Mucosa of gallbladder (tissue), 1 donor: ENCODE measurements around the gene GNL2. TPM values are rescaled to one million over a fixed set of nuclear protein-coding genes. Genes with fewer than 3 reads are reported as not detected.
"Not testable (repeated sequence)": the region's sequence is repeated elsewhere in the genome, so short reads cannot be mapped to it uniquely, and the experiment has no call there.

Experiments used
- DNase-seq: peaks from one replicate; pipeline ENCODE4 v3.0.0-alpha.2; 2020; ENCODE audit warnings: low spot score
- total RNA-seq: library from RNA; stranded (reverse); gene quantifications from one replicate; pipeline ENCODE4 v1.2.1, GENCODE V29; 2021
- donor health status: DM: no; HTN: no; CAD: no.

GNL2 gene
- total RNA-seq, 1 donor from 2014 or later = 25.6 TPM

DNA sequence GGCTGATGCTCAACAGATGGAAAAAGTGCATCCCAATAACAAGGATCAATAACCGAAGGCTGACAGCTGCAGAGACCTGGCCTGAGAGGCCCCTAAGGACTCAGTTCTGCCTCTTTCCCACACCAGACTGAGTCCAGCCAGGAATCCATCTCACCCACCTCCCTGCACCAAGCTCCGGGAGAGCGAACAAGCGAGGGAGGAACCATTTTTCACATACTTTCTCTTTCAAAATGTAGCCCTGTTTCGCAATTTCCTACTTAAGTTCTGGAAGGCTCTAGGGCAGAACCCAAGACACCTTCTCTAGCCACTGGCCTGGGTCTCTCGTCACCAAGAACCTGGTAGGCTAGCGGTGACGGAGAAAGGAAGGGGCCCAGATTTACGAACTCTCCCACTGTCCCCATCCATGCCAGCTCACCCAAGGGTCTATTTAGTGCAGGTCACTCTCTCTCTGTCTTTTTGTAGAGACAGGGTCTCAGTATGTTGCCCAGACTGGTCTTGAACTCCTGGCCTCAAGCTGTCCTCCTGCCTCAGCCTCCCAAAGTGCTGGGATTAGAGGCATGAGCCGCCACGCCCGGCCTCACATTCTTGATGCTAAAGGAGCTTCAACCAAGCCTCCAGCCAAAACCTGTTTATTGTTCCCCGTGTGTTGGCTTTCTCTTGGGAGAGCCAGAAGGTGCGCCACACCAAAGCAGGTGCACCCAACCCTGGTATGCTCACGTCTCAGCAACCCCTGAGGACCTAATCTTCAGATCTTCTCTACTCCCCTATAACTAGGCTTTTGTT, 10.9 kb upstream of the GNL2 start:
- DNase-seq = peak; percentile 16

DNA sequence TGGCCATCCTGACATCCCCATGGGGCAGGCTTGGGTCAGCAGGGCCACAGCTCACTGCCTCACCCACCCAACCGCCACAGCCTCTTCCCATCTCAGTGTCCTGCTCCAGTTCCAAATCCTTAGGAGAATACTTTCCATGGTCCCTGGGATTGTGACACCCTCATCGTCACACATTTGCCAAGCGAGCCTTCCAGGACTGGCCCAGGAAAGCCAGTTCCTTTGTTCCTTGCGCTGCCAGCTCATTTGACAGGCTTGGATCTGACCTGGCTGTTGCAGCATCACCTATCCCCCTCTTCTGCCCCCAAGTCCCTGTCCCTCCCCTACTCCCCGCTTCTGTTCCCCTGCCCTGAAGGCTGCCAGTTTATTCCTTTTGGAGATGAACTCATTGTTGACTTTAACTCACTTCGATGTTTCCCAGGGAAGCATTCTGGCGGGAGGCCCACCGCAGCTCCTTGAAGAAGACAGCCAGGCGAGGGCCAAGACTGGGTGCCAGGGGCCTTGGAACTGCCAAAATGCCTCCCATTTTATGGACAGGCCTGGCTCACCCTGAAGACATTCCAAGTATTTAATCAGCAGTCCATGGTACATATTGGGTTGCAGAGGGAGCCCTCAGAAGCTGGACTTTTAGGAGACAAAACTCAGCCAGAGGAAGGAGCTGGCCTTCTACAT, 10.2 kb upstream of the GNL2 start:
- DNase-seq = peak; percentile 41

DNA sequence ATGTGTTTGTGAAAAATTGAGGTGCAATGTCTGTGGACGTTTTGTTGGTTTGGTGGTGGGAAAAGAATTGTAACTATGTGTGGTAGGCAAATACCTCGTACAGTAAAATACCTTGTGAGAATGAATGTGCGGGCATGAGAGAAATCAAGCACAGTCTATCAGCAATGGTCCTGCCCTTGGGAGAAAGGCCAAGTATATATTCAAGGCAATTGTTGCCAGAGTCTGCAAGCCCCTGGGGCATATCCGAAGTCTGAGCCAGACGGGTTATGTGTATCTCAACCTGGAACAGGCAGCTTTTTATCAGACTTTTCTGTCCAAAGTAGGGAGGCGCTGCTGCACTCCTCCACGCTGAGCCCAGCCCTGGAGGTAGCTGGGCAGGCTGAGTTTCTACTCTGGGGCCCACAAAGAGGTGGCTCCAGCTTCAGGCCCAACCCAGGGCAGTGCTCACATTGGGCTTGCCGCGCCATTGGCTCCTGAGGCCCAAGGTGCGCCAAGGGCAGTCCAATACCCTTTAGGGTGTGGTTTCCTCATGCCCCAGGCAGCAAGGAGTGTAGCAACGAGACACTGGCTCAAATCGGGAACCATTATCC, 9.4 kb upstream of the GNL2 start:
- DNase-seq = no peak

DNA sequence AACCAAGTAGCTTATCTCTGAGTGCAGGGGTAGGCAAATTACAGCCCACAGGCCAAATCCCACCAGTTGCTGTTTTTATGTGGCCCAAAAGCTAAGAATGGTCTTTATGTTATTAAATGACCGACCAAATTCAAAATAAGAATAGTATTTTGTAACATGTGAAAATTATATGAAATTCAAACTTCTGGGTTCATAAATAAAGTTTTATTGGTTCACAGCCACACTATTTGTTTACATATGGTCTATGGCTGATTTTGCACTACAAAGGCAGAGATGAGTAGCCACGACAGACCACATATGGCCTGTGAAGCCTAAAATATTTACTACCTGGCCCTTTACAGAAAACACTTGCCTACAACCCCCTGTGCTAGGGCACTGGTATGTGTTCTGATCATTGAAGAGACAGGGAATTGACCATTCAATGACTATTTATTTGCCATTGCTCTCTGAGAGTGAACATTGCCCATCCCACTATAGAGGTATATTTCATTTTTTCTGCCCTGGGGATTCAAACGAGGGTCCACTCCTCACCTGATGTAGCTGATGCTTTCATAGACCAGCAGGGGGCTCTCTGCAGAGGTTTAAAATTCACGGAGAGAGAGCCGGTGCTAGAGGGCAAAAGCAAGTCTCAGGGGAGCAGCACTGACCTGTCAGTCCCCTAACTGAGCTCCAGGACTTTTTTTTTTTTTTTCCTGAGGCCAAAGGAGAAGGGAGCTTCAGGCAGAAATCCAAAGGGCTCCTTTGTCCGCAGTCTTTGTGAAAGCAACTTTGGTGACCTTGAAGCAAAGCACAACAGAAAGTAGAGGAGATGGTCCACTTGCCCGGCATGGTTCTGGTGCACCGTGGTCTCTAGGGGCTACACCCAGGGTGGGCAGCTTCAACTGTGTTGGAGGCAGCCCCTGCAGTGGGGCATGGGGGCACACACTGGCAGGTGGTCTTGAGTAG, 7.3 kb upstream of the GNL2 start:
- DNase-seq = peak; percentile 18

DNA sequence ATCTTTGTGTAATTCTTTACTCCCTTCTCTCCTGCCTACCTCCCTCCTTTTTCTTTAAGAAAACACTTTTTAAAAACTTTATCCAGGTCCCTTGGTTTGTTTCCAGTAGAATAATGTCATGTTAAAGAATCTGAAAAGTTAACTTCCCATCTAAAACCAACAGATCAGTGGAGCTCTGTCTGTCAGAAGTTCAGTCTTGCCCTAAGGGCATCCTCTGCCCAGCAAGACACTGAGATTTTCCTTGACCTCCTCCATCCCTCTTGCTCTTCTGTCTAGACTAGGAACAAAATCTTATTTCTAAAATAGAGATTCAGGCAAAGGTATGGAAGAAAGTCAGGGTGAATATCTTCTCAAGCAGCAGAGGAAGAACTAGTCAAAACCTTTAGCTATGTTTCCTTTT, 5.7 kb upstream of the GNL2 start:
- DNase-seq = no peak

DNA sequence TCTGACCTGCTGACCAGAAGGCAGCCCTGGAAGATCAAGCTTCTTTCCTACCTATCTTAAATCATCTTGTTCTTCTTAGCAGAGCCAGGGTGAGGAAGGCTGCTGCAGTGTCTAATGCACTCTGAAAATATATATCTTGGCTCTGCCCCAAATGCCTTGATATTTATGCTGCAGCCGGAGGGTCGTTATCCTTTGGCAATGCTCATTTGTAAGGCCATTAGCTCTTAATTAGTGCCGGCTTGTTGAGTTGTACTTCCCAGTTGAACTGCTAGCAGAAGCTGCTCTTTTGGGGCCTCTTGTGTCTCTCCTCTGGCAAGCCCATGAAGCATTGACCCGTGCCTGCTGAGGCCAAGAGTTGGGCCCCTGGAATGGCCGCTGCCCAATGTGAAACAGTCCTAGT, 4.2 kb upstream of the GNL2 start:
- no peak for DNase-seq

DNA sequence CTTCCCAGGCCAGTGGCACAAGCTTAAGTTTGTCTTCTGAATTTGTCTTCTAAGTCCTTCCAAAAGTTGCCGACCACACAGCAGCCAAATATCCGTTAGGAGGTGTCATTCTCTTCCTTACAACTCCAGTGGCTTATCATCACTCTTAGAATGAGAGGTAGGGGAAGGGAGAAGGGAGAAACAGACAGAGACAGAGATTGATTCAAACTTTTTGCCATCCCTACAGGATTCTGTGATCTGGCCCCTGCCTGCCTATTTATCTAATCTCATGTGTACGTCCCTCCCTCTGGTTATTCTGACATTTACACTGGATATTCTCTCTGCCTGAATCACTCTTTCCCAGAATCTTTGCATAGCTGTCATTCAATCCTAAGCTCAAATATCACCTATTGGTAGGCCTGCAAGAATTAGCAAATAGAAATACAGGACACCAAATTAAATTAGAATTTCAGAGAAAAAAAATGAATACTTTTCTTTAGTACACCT, 488 bp upstream of the GNL2 start:
- no peak for DNase-seq

DNA sequence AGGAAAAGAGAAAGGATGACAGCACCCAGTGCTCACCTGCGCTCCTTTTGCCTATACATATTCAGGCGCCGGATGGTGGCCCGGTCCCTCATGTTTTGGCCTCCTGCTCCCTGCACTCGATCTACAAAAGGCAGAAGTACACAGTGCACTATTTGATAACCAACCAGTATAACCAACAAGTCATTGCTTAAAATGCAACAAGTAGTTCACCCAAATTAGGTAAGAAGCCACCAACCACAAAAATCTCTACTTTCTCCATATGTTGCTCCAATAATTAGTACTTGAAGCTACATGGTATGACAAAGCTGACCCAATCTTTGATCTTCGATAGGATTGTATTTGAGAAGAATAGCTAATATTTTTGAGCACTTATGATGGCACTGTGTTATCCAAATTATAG, 2.0 kb downstream of the GNL2 start:
- no peak for DNase-seq

DNA sequence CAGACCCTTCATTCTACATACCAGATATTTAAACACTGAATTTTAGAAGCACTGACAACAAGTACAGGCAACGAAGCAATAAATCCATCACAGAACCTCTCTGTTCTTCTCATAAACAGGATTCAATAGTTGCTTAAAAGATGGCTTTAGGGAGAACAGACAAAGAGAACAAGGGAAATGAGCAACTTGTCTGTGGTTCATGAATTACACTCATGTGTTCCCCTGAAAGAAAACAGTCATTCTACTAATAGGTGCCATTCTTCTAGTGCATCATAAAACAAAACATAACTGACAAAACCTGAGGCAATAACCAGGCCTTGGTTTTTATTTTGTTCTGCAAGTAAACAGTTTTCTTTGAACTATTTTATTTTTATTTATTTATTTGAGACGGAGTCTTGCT, 6.8 kb downstream of the GNL2 start:
- DNase-seq = no peak

DNA sequence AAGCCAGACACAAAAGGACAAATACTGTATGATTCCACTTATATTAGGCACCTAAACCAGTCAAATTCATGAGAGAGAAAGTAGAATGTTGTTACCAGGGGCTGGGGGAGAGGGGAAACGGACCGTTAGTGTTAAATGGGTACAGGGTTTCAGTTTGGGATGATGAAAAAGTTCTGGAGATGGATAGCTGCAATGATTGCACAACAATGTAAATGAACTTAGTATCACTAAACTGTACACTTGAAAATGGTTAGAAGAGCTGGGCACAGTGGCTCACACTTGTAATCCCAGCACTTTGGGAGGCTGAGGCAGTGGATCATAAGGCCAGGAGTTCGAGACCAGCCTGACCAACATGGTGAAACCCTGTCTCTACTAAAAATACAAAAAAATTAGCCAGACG, 11.2 kb downstream of the GNL2 start:
- DNase-seq = not testable (repeated sequence)

DNA sequence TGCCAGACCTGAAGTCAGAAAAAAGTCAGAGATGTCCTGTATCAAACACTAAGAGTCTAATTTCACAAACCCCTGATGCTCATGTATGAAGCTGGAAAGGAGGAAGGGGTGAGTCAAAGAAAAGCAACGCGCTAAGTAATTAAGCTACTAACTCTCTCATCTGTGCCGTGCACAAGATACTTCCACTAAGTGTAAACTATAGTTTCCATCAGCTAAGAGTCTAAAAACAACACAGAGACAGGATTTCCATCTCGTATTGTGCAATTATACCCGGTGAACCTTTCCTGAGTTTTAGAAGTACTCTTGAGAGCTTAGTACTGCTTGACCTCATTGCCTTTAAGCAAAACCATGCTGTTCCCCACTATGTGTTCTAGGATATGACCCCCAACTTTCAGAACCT, 20.0 kb downstream of the GNL2 start:
- no peak for DNase-seq

DNA sequence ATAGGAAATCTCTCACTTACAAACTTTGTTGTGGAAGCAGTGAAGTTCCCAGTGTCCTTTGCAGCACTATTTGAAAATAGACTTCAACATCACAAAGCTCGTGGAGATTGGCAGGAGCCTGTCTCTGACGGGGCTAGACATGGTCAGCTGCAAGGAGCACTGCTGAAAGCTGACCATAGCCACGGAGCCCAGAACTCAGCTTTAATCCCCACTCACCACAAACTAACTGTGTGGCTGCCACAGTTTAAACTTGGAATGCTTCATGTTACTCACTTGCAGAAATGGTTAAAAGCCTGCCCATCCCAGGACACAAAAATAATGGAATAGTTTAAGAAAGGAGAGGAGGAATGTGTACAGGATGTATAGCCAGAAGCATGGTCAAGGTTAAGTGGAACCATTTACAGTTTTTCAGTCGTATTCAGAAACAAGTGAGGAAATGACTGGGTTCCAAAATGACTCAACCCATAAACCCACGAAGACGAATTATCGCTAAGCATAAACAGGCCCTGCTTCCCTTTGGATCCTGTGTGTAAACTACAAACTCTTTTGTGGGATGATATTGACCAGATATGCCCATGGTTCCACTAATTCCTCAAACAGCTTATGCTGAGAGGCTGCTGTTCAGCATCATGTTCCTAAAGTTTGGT, 20.8 kb downstream of the GNL2 start:
- DNase-seq = peak; percentile 34

DNA sequence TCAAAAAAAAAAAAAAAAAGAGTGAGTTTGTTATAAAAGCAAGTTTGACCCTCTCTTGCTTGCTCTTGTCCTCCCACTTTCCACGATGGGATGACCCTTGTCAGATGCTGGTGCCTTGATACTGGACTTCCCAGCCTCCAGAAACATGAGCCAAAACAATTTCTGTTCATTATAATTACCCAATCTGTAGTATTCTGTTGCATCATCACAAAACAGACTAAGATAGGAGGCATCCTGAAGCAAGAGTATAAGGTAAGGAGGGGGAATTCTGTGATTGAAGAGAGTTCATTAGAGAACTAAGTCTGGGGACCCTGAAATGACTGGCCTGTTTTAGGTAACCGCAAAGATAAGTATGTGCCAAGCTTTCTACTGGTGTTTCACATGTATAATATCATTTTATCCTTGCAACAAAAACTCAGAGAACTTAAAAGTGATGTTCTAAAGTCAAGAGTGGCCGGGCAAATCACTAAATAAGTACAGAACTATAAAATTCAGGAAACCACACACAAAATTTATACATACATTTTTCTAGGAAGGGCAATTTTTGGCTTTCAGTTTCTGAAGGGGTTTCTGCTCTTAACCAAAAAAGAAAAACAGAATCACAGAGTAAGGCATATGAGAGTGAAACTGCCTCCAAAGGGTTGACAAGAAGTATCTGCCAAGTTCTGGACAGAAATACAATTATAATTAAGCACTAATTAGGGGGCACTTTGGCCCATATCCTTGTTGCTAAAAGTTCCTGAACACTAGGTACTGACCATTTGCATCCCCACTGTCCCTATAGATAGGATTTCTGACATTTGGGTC, 25.0 kb downstream of the GNL2 start:
- DNase-seq = no peak

DNA sequence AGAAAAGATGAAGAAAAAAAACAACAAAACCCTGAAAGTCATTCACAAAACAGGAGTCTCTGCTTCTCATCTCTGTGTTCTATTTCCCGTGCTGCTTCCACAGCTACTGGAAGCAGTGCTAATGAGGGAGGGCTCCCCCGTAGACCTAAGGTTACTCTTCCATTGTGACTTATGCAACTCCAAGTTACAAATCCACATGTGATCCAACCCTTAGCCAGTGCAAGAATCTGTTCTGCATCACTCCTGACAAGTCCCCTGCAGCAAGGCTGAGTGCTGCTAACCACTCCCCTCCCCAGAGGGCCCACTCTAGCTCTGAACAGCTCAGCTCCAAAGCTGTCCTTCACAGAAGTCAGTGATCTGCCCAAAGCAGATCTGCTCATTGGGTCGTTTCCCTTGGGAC, 28.7 kb downstream of the GNL2 start:
- peak; percentile 30 for DNase-seq

DNA sequence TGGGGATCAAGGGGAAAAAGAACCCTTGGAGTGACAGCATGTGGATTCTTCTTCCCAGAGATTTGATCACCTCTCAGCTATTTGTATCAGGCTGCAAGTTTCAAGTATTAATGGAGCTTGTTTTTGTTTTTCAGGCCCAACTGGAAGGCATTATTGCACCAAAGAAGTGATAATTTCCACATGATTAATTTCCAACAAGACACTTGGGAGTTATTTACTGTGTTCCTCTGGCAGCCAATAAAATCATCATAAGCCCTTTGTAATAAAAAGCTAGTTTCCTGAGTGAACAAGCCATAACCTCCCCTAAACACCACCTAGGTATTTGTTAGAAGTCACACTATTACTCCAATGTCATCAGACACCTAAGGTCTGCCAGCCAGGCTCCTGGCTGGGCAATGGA, 30.8 kb downstream of the GNL2 start:
- DNase-seq = no peak

DNA sequence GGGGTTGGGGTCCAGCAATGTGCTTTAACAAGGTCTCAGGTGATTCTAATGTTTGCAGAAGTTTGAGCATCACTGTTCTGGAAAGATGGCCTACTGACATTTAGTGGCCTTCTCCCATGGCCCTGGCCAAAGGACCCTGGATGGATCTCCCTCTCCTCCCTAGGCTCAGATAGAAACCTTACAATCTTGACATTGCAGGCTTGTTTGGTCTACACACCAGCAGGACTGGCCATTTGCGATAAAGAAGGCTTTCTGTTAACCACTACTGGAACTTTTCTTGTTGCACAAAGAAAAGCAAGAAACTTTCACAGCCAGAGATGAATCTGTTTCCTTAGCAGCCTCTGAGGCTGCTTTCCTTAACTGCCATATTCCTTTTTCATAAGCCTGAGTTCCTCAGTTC, 32.8 kb downstream of the GNL2 start:
- no peak for DNase-seq

DNA sequence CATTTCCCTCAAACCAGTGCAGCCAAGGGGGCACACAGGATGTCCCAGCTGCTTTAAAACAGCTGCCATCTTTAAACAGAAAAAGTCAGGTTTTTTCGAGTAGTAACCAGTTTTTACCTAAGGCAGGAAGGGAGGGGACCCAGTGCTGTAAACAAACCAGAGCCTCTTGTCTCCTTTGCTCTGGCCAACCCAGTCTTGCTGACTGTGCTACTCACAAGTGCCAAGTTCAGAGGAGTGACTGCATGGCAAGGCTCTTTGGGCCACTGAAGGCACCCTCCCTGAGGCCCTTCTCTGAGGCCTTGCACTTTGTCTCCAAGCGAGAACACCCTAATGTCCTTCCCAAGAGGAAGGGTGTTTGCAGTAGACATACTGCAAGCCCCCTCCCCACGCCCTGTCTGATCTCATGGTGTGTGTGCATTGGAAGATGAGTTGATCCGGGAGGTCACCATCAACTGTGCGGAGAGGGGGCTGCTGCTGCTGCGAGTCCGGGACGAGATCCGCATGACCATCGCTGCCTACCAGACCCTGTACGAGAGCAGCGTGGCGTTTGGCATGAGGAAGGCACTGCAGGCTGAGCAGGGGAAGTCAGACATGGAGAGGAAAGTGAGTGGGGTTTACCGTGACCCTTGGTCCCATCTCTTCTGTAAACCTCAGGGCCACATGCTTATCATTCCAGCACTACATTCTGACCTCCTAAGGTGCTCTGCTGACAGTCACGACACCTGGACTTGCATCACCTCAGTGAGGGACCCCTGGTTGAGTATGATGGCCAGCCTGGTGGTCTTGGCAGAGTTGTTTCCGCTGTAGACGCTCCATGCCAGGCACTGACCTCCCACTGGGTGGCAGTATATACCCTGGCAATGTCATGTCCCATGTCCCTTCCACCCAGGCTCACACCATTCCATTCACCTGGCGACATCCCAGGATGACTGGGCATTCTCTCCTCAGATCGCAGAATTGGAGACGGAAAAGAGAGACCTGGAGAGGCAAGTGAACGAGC, 34.3 kb downstream of the GNL2 start:
- DNase-seq = no peak

DNA sequence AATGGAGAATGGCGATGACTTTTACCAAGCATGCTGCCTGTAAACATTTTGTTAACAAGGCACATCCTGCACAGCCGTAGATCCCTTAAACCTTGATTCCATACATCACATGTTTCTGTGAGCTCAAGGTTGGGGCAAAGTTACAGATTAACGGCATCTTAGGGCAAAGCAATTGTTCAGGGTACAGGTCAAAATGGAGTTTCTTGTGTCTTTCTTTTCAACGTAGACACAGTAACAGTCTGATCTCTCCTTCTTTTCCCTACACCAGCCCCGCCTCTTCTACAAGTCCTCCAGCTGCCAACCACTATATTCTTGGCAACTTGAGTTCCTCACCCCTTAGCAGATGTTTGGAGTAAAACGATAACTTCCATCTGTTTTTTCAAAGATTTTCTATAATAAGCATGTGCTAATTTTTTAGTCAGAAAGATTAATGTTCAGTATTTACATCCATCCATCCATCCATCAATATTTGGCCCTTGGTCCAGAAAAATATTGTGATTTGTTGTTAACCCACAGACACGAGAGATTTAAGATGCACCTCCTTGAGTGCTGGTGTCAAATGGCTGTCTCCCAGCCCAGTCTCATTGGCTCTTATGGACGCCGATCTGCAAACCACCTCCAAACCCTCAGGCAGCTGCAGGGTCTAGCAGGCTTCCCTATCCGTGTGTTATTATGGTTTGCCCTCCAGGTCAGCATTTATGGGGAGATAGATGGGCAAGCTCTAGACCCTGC, 35.2 kb downstream of the GNL2 start:
- no peak for DNase-seq
